Nucleus accumbens (tissue), 56 donors: ENCODE results near the gene CCL17.
"Not testable (repeated sequence)": the region's sequence is repeated elsewhere in the genome, so short reads cannot be mapped to it uniquely, and the experiment has no call there.

ENCODE experiments used
- DNase-seq, 56 donors: peaks; one replicate each; lab custom pipeline; 2025; lab: John Stamatoyannopoulos, UW

The CCL17 gene

DNA sequence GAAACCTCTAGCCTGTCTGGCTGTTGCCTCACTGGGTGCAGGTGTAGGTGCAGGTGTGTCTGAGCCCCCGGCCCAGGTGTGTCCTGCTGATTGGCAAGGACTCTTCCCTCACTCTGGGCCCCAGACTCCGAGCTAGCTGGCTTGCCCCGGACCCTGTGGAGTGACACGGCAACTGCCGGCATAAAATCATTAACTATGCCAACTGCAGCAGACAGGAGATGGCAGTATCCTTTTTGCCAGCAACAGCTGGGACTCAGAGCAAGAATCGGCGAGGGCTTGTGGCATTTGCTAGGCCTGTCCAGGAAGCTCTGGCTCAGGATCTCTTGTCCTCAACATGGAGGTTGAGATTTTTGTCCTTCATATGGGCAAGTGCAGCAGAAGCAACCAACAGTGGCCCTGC lies 21.8 kb downstream of the CCL17 start:
- DNase-seq = no peak

- DNase-seq = no peak
Observed at GRCh38 chr16:57427307-57427706, 22.7 kb downstream of the CCL17 start.

DNA sequence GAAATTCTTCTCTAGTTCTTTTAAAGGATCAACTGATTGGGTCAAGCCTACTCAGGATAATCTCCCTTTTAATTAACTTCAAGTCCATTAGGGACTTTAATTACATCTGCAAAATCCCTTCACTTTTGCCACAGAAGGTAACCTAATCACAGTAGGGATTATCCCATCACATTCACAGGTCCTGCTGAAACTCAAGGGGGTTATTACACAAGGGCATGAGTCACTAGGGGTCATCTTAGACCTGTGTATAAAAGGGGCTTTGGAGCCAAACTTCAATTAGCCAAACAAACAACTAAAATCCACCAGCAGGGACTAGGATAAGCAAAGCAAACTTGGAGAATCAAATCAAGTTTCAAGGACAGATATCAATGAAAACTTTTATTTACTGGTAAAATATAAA lies 23.3 kb downstream of the CCL17 start:
- no peak for DNase-seq

GRCh38 chr16:57430955-57431354 lies 26.4 kb downstream of the CCL17 start:
- no peak for DNase-seq

- DNase-seq = no peak
Observed at GRCh38 chr16:57432505-57432904, 27.9 kb downstream of the CCL17 start.

GRCh38 chr16:57432989-57433388 lies 28.4 kb downstream of the CCL17 start:
- no peak for DNase-seq

DNA sequence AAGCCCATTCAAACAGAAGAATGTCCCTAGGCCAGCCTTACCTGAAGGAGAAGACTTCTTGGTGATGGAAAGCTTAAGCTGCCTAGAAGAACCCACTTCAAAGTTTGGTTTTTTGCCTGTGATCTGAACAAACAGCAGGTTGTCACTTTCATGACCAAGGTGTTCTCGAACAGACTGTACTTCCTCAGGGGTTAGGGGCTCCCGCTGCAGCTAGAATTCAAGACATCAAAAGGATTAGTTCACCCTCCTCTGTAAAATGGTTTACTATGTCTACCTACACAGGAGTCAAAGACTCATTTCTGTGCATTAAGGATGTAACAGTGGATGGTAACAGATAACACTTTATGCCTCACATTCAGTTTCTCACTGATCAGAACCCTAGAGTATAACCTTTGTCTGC lies 29.4 kb downstream of the CCL17 start:
- DNase-seq = no peak

DNA sequence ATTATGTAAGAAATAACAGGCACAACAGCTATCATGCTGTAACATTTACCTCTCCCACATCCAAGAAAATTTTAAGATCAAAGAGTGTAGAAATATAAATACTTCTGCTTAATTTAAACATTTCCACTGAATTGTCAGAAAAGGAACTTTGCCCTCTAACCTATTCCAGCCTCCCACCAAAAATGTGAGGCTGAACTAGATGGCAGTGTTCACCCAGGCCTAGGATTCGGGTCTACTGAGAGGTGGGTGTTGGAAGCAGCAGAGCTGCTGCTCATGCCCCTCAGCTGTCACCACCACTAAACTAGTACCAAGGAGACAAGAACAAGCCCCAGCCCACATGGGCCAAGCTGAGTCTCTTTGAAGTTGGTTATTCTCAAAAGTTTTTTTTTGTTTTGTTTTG lies 31.3 kb downstream of the CCL17 start:
- DNase-seq = no peak

DNA sequence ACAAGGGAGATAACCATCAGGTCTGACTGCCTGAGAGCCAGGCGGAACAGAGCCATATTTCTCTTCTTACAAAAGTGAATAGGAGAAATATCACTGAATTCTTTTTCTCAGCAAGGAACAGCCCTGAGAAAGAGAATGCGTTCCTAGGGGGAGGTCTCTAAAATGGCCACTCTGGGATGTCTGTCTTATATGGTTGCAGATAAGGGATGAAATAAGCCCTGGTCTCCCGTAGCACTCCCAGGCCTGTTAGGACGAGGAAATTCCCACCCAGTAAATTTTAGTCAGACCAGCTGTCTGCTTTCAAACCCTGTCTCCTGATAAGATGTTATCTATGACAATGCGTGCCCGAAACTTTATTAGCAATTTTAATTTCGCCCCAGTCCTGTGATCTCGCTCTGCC lies 35.4 kb downstream of the CCL17 start:
- DNase-seq = not testable (repeated sequence)

DNA sequence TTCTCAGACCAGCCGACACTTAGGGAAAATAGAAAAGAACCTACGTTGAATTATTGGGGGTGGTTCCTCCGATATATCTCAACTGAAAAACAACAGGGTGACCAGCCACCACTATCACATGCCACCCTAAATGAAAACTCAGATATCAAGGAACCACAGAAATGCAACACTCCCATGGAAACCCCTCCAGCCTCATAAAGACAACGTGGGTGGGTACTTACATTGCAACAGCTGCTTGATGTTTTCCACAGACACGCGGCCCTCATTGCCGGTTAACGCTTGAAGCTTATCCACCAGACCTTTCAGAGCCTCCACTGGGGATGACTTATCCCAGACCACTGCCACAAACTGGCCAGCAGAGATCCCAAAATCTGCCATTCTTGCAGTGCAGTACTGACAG lies 36.0 kb downstream of the CCL17 start:
- DNase-seq = not testable (repeated sequence)

DNA sequence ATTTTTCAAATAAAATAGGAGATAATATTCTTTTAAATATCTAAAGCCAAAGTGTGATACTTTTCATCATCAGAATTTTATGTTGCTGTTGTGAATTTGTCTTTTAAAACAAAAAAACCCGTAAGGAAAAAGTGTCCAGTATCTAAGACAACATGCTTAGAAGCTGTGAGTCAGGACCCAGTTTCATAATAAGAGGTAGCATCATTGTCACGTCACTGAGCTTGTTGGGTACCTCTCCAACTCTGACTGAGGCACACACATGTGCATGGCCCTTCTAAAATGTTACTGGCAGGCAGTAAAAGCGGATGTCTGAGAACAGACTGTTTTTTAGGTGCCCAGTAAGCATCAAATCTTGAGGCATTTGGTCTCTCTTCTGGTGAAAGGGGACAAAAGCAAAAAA lies 40.1 kb downstream of the CCL17 start:
- no peak for DNase-seq

GRCh38 chr16:57445510-57445909 lies 40.9 kb downstream of the CCL17 start:
- no peak for DNase-seq

DNA sequence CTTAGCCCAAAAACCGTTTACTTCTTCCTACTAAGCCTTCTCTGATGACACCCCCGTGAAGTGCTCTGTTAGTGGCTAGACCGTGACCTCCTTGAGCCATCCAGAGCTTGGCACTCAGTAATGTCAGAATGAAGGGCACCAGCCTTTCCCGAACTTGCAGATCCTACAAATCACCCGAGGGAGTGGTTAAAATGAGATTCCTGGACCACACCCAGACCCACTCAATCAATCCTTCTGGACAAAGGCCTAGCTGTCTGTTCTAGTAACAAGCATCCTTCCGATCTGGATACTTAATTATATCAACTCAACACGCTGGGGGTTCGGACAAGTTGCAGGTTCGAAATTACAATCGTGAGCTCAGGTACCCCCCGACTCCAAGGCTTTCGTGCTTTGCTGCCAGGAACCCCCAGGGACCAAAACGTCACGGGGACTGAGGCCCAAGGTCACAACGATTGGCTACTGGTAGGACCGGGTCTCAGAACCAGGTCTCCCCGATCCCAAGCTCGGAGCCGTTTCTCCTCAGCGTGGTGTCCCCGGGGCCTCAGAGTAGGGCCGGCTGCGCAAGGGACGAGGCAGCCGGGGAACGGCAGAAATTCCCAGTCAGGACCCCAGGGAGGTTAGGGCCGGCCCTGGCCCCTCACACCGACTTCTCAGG lies 42.1 kb downstream of the CCL17 start:
- DNase-seq = peak in 8 of 56 donors; percentile 20 to 65 (median 46)

GRCh38 chr16:57447186-57447962 lies 42.8 kb downstream of the CCL17 start, which contains the start of the genes CIAPIN1 and COQ9:
TSS of gene CIAPIN1 (minus strand) at chr16:57447385. CDS start at chr16:57440928, 6,457 bp downstream.
TSS of gene COQ9 (plus strand) at chr16:57447479. CDS start at chr16:57447506, 27 bp downstream.
- peak in 55 of 56 donors; percentile 34 to 93 (median 81) for DNase-seq

GRCh38 chr16:57452021-57452420 lies 47.5 kb downstream of the CCL17 start:
- no peak for DNase-seq

- DNase-seq = peak in 53 of 56 donors; percentile 27 to 88 (median 73)
Observed at GRCh38 chr16:57462209-57462977, 57.8 kb downstream of the CCL17 start, which contains the start of gene POLR2C. TSS of gene POLR2C (plus strand) at chr16:57462679. CDS start at chr16:57462725, 46 bp downstream.

- no peak for DNase-seq
Observed at GRCh38 chr16:57462978-57463362, 58.4 kb downstream of the CCL17 start.

DNA sequence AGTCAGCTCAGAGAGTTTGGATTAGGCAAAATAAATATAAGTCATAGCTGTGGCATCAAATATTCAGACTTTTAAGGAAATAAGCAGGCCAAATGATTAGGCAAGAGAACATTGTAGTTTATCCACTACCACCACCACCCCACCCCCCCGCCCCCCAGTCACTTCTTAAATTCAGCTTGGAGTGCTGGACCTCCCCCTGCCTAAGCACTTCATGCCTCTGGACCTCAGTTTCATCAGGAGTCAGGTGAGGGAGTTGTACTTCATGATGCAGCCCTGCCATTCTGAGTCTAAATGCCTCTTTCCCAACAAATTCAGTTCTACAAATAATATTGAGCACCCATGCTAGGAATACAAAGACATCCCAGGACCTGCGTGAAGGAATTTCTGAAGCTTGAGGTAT lies 60.0 kb downstream of the CCL17 start:
- no peak for DNase-seq
